Left renal cortex interstitium (tissue), 4 donors: ENCODE data around the gene KDM7A. TPM values are rescaled to one million over a fixed set of nuclear protein-coding genes. Genes with fewer than 3 reads are reported as not detected.
"Not testable (repeated sequence)": the region's sequence is repeated elsewhere in the genome, so short reads cannot be mapped to it uniquely, and the experiment has no call there.

Experiments
- DNase-seq, 4 donors: peaks; one replicate each; pipeline ENCODE4 v3.0.0-alpha.2; 2013; ENCODE audit warnings: low read depth in 4 of 4, low spot score in 2 of 4, missing footprints in 1 of 4
- polyA plus RNA-seq, 4 donors: library from polyadenylated mRNA; unstranded; fragments of 120-200 nt; gene quantifications; one replicate each; pipeline ENCODE4 v1.2.1, GENCODE V29; 2013; ENCODE audit not compliant: insufficient read length in 4 of 4

Gene KDM7A
- polyA plus RNA-seq, 4 donors: 9.5 to 17.0 (median 13.0) TPM

DNA sequence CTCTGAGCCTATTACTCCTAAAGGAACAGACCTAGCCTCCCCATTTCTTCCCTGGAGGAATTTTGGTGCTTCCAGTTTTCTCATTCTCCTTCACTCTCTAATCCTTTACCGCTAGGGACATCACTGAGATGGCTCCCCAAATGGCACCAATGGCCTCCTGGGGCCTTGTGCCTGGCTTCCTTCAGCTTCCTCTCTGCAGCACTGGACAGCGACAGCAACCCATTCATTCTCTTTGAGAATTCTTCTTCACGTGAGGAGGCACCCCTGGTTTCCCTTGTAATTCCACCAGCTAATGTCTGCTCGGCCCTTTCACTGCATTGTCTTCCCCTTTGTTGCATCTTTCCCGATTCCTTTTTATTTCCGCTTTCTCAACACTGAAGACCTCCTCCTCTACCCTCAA, 24.6 kb upstream of the KDM7A start:
- no peak for DNase-seq

- no peak for DNase-seq
These were observed 23.5 kb upstream of the KDM7A start for GRCh38 chr7:140200061-140200989.

DNA sequence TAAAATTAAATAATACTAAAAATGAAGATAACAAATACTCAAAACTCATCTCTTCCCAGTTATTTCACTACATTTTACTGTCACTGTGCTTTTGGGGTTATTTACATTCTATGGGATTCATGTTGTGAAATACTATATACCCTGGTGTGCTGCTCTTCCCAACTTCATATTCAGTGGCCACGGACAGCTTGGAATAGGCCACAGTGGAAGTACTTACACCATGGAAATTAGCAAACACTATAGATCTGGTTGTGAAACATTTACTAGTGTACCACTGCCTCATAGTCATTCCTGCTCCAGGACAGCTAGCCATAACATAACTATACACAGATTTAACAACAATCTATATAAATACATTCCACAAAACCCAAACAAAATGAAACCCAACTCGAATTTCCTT, 21.2 kb upstream of the KDM7A start:
- no peak for DNase-seq

GRCh38 chr7:140197218-140197890, 20.6 kb upstream of the KDM7A start:
- no peak for DNase-seq

DNA sequence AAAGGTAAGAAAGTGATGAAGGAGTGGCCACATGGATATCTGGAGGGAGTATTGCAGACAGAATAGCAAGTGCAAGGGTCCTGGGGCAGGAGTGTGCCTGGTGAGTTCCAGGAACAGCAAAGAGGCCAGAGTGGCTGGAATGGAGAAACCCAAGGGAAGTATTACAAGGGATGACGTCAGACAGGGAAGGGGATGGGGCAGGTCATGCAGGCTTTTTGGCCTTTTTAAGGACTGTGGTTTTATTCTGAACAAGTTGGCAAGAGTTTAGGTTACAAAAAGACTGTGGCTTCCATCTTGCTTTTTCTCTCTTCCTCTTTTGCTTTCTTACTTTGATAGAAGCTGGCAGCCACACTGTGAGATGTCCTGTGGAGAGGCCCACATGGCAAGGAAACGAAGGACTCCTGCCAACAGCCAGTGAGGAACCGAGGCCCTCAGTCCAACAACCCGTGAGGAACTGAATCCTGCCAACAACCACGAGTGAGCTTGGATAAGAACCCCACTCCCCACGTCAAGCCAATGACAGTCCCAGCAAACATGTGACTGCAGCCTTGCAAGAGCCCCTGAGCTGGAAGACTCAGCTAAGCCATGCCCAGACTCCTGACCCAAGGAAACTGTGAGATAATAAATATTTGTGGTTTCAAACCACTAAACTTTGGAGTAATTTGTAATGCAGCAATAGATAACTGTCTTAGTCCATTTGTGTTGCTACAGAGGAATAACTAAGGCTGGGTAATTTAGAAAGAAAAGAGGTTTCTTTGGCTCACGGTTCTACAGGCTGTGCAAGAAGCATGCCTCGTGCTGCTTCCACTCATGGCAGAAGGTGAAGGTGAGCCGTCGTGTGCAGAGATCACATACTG, 19.8 kb upstream of the KDM7A start:
- no peak for DNase-seq

- DNase-seq: no peak
These were observed 19.1 kb upstream of the KDM7A start for GRCh38 chr7:140195859-140196258.

GRCh38 chr7:140192620-140193019, 15.8 kb upstream of the KDM7A start:
- DNase-seq: no peak

GRCh38 chr7:140192176-140192575, 15.4 kb upstream of the KDM7A start:
- no peak for DNase-seq

DNA sequence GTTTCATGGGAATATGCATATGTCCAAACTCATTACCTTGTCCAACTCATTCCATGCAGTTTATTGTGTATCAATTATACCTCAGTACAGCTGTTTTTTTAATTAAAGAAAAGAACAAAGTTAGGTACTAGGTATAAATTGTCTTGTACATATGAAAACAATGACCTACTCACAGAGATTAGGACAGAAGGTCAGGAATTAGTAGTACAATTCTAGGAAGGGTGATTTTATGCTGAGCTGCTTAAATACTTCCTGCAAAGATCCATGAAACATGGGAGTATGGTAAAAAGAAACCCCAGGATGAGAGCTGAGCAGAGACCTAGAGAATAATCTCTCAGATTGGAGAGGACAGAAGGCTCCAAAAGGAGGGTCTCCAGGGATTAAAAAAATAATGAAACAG, 13.8 kb upstream of the KDM7A start:
- no peak for DNase-seq

- no peak for DNase-seq
These were observed 13.1 kb upstream of the KDM7A start for GRCh38 chr7:140189917-140190316.

- no peak for DNase-seq
These were observed 6.1 kb upstream of the KDM7A start for GRCh38 chr7:140182917-140183316.

- no peak for DNase-seq
These were observed 2.6 kb upstream of the KDM7A start for GRCh38 chr7:140179339-140179738.

DNA sequence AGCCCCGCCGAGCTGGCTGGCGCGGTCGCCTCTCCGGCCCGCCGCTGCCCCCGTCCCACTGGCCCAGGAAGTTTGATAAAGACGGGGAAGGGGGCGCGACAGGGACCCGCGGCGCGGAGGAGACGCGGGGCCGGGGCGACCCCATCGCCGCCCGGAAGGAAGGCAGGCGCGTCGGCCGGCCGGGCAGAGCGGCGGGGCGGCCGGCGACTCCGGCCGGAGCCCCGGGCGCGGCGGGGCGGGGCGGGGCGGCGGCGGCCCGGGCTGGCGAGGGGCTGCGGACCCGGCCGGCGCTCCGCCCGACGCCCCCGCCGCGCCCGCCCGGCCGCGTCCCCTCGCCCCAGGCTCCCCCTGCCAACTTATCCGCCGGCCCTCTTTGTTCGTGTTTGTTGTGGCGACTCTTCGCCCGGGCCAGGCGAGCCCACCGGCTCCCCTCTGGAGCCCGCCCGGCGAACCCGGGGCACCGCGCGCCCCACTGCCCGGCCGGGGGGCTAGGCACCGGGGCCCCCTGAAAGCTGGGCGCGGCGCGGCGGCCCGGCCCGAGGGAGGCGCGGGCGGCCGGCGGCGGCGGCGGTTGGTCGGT, 571 bp downstream of the KDM7A start:
- DNase-seq: no peak

GRCh38 chr7:140175221-140176121, 1.3 kb downstream of the KDM7A start:
- DNase-seq: peak; percentile 75 to 90 (median 86)

- no peak for DNase-seq
These were observed 2.6 kb downstream of the KDM7A start for GRCh38 chr7:140174217-140174616.

- DNase-seq: no peak
These were observed 6.4 kb downstream of the KDM7A start for GRCh38 chr7:140170375-140170774.

- no peak for DNase-seq
These were observed 8.0 kb downstream of the KDM7A start for GRCh38 chr7:140168816-140169215.

- DNase-seq: no peak
These were observed 11.4 kb downstream of the KDM7A start for GRCh38 chr7:140165422-140165821.

GRCh38 chr7:140162081-140162480, 14.7 kb downstream of the KDM7A start:
- DNase-seq: not testable (repeated sequence)

GRCh38 chr7:140161047-140161446, 15.7 kb downstream of the KDM7A start:
- DNase-seq: no peak
